Endothelial cell of umbilical vein (primary cell): ENCODE measurements around the gene PRKG1. TPM values are rescaled to one million over a fixed set of nuclear protein-coding genes. Genes with fewer than 3 reads are reported as not detected.

ENCODE experiments used
- BruUV-seq: library from RNA; stranded (reverse); fragments of 400-500 nt; replicated peaks from 2 replicates; lab custom pipeline; 2021; lab: Mats Ljungman, UMichigan
- CTCF ChIA-PET: fragments of 300-600, 350-600 bp; sonication (Branson Sonifier 250); formaldehyde crosslinking; loops from one replicate; lab custom pipeline; 2021; ENCODE audit warnings: antibody characterized with exemption, inconsistent platforms; lab: Charles Lee
- POLR2A ChIA-PET: fragments of 300-600, 350-600 bp; sonication (Branson Sonifier 250); formaldehyde crosslinking; loops from one replicate; lab custom pipeline; 2021; ENCODE audit warnings: antibody characterized with exemption, inconsistent platforms; lab: Charles Lee
- DNase-seq: peaks from one replicate; pipeline ENCODE4 v3.0.0-alpha.2; 2011; ENCODE audit warnings: low read depth, low spot score
- FAIRE-seq: peaks from 2 replicates; lab custom pipeline; 2011; peaks lifted over from hg19 to GRCh38; lab: Jason Lieb, UNC
- H2AFZ ChIP-seq: 2 replicates; pipeline ENCODE4 v1.6.0; 2012; ENCODE audit warnings: low read depth, low read length, control low read depth, inconsistent platforms
- H3K27ac ChIP-seq: 2 replicates; pipeline ENCODE4 v1.5.1; 2011; ENCODE audit warnings: low read depth, mild to moderate bottlenecking, control low read depth, low read length, moderate library complexity; ENCODE audit not compliant: insufficient read depth
- H3K27me3 ChIP-seq, 2 experiments: 2 replicates each; pipeline versions ENCODE4 v1.6.0 to v1.6.1; 2011; ENCODE audit warnings: low read length in 2 of 2, mixed read lengths in 1 of 2; ENCODE audit not compliant: control insufficient read depth in 2 of 2, insufficient read depth in 2 of 2
- H3K36me3 ChIP-seq, 2 experiments: 2 replicates in 1 of 2; 3 replicates in 1 of 2; pipeline ENCODE4 v1.5.1; 2011; ENCODE audit warnings: low read length in 2 of 2, mild to moderate bottlenecking in 1 of 2, moderate library complexity in 1 of 2; ENCODE audit not compliant: control insufficient read depth in 2 of 2, insufficient read depth in 2 of 2; ENCODE audit errors: extremely low read depth in 1 of 2
- H3K4me1 ChIP-seq: 3 replicates; pipeline ENCODE4 v1.5.1; 2011; ENCODE audit warnings: mild to moderate bottlenecking, low read length; ENCODE audit not compliant: control insufficient read depth, insufficient read depth; ENCODE audit errors: extremely low read depth
- H3K4me2 ChIP-seq: 2 replicates; pipeline ENCODE4 v1.6.1; 2011; ENCODE audit warnings: low read length, control low read depth, mixed read lengths; ENCODE audit not compliant: insufficient read depth
- H3K4me3 ChIP-seq, 3 experiments: fragments of 200-600 bp in 1 of 3; sonication (generic), shearing (Covaris generic) in 1 of 3; replicated peaks in 1 of 3; 2 replicates each; pipeline ENCODE4 v1.5.1; 2011 to 2016; ENCODE audit warnings: control low read depth in 3 of 3, low read length in 3 of 3, mild to moderate bottlenecking in 2 of 3, inconsistent platforms in 1 of 3, low read depth in 1 of 3, moderate library complexity in 1 of 3; ENCODE audit not compliant: insufficient read depth in 1 of 3
- H3K79me2 ChIP-seq: 2 replicates; pipeline ENCODE4 v1.6.0; 2012; ENCODE audit warnings: low read length, inconsistent platforms; ENCODE audit not compliant: control insufficient read depth, insufficient read depth
- H3K9ac ChIP-seq: replicated peaks from 2 replicates; pipeline ENCODE3; 2011; ENCODE audit warnings: low read length, control low read depth; ENCODE audit not compliant: insufficient read depth; ENCODE audit errors: extremely low read depth
- H3K9me1 ChIP-seq: replicated peaks from 3 replicates; pipeline ENCODE4 v1.6.0; 2011; ENCODE audit warnings: mild to moderate bottlenecking, low read length; ENCODE audit not compliant: control insufficient read depth, insufficient read depth; ENCODE audit errors: extremely low read depth
- H3K9me3 ChIP-seq: replicated peaks from 2 replicates; pipeline ENCODE4 v1.5.1; 2012; ENCODE audit warnings: low read length, inconsistent platforms; ENCODE audit not compliant: control insufficient read depth, insufficient read depth
- H4K20me1 ChIP-seq: replicated peaks from 2 replicates; pipeline ENCODE3; 2011; ENCODE audit warnings: mild to moderate bottlenecking, low read length; ENCODE audit not compliant: control insufficient read depth, insufficient read depth; ENCODE audit errors: extremely low read depth
- CTCF ChIP-seq, 2 donors: IDR thresholded peaks; 1 replicate in 1 of 2; 2 replicates in 1 of 2; pipeline ENCODE4 v1.5.1; 2011; ENCODE audit warnings: low read length in 2 of 2, mild to moderate bottlenecking in 2 of 2, moderate library complexity in 2 of 2, control low read depth in 1 of 2, inconsistent platforms in 1 of 2, low read depth in 1 of 2; ENCODE audit not compliant: insufficient read depth in 1 of 2; ENCODE audit errors: extremely low read depth in 1 of 2
- EZH2 ChIP-seq: IDR thresholded peaks from 2 replicates; pipeline ENCODE4 v1.6.1; 2012; ENCODE audit warnings: borderline replicate concordance, low read depth, mild to moderate bottlenecking, moderate library complexity, low read length, inconsistent platforms; ENCODE audit not compliant: severe bottlenecking
- FOS ChIP-seq: IDR thresholded peaks from 2 replicates; pipeline ENCODE4 v1.6.1; 2011; ENCODE audit warnings: mild to moderate bottlenecking, low read length, moderate library complexity, borderline replicate concordance; ENCODE audit not compliant: insufficient read depth
- GATA2 ChIP-seq: IDR thresholded peaks from 2 replicates; pipeline ENCODE4 v1.7.0; 2011; ENCODE audit warnings: low read depth, mild to moderate bottlenecking, moderate library complexity, mixed read lengths, low read length; ENCODE audit not compliant: insufficient read length, insufficient read depth
- JUN ChIP-seq: IDR thresholded peaks from 2 replicates; pipeline ENCODE4 v1.6.1; 2011; ENCODE audit warnings: borderline replicate concordance, low read depth; ENCODE audit not compliant: insufficient read length, insufficient read depth
- MAX ChIP-seq: IDR thresholded peaks from 2 replicates; pipeline ENCODE4 v1.6.1; 2011; ENCODE audit not compliant: insufficient read depth, insufficient read length
- MYC ChIP-seq: IDR thresholded peaks from one replicate; pipeline ENCODE4 v1.6.1; 2011; ENCODE audit warnings: mild to moderate bottlenecking, low read depth, low read length
- POLR2A ChIP-seq: IDR thresholded peaks from 2 replicates; pipeline ENCODE4 v1.6.1; 2012; ENCODE audit warnings: low read depth, mild to moderate bottlenecking, control low read depth, low read length
- POLR2AphosphoS5 ChIP-seq: IDR thresholded peaks from 2 replicates; pipeline ENCODE4 v1.6.1; 2012; ENCODE audit warnings: low read depth, mild to moderate bottlenecking, control low read depth, low read length, moderate library complexity; ENCODE audit not compliant: insufficient read depth
- dilution Hi-C: fragments of 300-500 bp; cut with MboI; formaldehyde crosslinking; loops from one replicate; pipeline ENCODE4 v1.15.0; 2019; ENCODE audit warnings: low sequenced_read_pairs; ENCODE audit not compliant: extremely low pct_ligation_motif_present
- intact Hi-C: fragments of 100-400 bp; cut with micrococcal nuclease; formaldehyde crosslinking; loops from one replicate; pipeline ENCODE4 v1.10.0; 2022
- polyA plus RNA-seq, 4 experiments: library from polyadenylated mRNA; depleted of rRNA in 3 of 4; stranded (reverse) in 3 of 4; unstranded in 1 of 4; fragments of >200 nt; gene quantifications; 2 replicates each; pipeline versions ENCODE4 v1.2.1 to v1.2.3, GENCODE V29; 2011 to 2012; ENCODE audit warnings: missing spikeins in 1 of 4
- total RNA-seq: library from RNA; stranded (reverse); gene quantifications from 2 replicates; pipeline ENCODE4 v1.2.3, GENCODE V29; 2021

PRKG1 gene
- total and polyA plus RNA-seq, 2 donors (not counting 3 experiments of a cell fraction or from before 2014, with no cell fraction given): 0.01 to 0.18 TPM

GRCh38 chr10:52257692-52258075 is 1183.4 kb downstream of the PRKG1 start:
- TF ChIP-seq GATA2 (no peak), JUN (no peak), EZH2 (no peak), POLR2AphosphoS5 (no peak), MYC (no peak), POLR2A (no peak), FOS (no peak), MAX (no peak), CTCF (IDR thresholded peaks at IDR 0.05; ENCODE audit: extremely low read depth in 1 of 2, insufficient read depth in 1 of 2, low read depth in 1 of 2, low read length in 2 of 2) (no peak)
- intact Hi-C loops (no loop called here), dilution Hi-C loops (no loop called here)
- H3K27ac ChIP-seq: no peak overlapping the region
- ChIA-PET POLR2A (no interaction called here), CTCF (interaction anchor here (1.0 kb wide), 1 partner anchor 9 kb away, joined by 3 read pairs; no protein-coding TSS in a partner anchor)
- H3K79me2 ChIP-seq: no peaks in the 10 kb centered on the region
- DNase-seq: no peak
- H4K20me1 ChIP-seq: no peaks in the 10 kb centered on the region
- H3K4me3 ChIP-seq: no peak overlapping the region
- H3K36me3 ChIP-seq: no peaks in the 10 kb centered on the region
- no peaks in the 10 kb centered on the region for H3K4me1 ChIP-seq
- H3K27me3 ChIP-seq: no peaks in the 10 kb centered on the region
- H2AFZ ChIP-seq: no peak overlapping the region
- no peaks in the 10 kb centered on the region for H3K9me3 ChIP-seq
- no peak overlapping the region for H3K9ac ChIP-seq
- no peak overlapping the region for H3K4me2 ChIP-seq
- BruUV-seq: no TSS peak
- FAIRE-seq: no peak
- H3K9me1 ChIP-seq: peaks cover 2% of the 10 kb centered on the region
